ENCODE results near the gene KHDC4.
A peak's percentile ranks its signal among the peaks of the same experiment; 100 is the strongest.

The KHDC4 gene

GRCh38 chr1:155966750-155967149 lies 32.5 kb upstream of the KHDC4 start:
- H3K4me3 ChIP-seq (replicated peaks; ENCODE audit: low read depth, low read length) = no peak overlapping the region
- DNase-seq (ENCODE audit: extremely low read depth, insufficient read length) = no peak
- no peaks in the 10 kb centered on the region for H3K27me3 ChIP-seq (replicated peaks; ENCODE audit: control insufficient read depth, insufficient read depth, low read length)
- no peak for TF ChIP-seq CTCF (IDR thresholded peaks at IDR 0.05; ENCODE audit: insufficient read depth, low read length, poor library complexity, severe bottlenecking)
- peaks cover 62% of the 10 kb centered on the region for H3K36me3 ChIP-seq (ENCODE audit: control insufficient read depth, insufficient read depth, low read length)

- Histone ChIP-seq H3K27me3 (replicated peaks; ENCODE audit: control insufficient read depth, insufficient read depth, low read length) (no peaks in the 10 kb centered on the region), H3K4me3 (replicated peaks; ENCODE audit: low read depth, low read length) (no peak overlapping the region), H3K36me3 (ENCODE audit: control insufficient read depth, insufficient read depth, low read length) (peaks cover 66% of the 10 kb centered on the region)
- DNase-seq (ENCODE audit: extremely low read depth, insufficient read length) = no peak
- peak; percentile 14 for TF ChIP-seq CTCF (IDR thresholded peaks at IDR 0.05; ENCODE audit: insufficient read depth, low read length, poor library complexity, severe bottlenecking)
Observed at GRCh38 chr1:155966135-155966534, 31.9 kb upstream of the KHDC4 start.

- no peak for TF ChIP-seq CTCF (IDR thresholded peaks at IDR 0.05; ENCODE audit: insufficient read depth, low read length, poor library complexity, severe bottlenecking)
- peaks cover 59% of the 10 kb centered on the region for H3K36me3 ChIP-seq (ENCODE audit: control insufficient read depth, insufficient read depth, low read length)
- DNase-seq (ENCODE audit: extremely low read depth, insufficient read length) = no peak
- no peak overlapping the region for H3K4me3 ChIP-seq (replicated peaks; ENCODE audit: low read depth, low read length)
- no peaks in the 10 kb centered on the region for H3K27me3 ChIP-seq (replicated peaks; ENCODE audit: control insufficient read depth, insufficient read depth, low read length)
Observed at GRCh38 chr1:155964193-155964592, 30.0 kb upstream of the KHDC4 start.

- H3K36me3 ChIP-seq (ENCODE audit: control insufficient read depth, insufficient read depth, low read length) = peaks cover 52% of the 10 kb centered on the region
- H3K27me3 ChIP-seq (replicated peaks; ENCODE audit: control insufficient read depth, insufficient read depth, low read length) = no peaks in the 10 kb centered on the region
- DNase-seq (ENCODE audit: extremely low read depth, insufficient read length) = no peak
- no peak overlapping the region for H3K4me3 ChIP-seq (replicated peaks; ENCODE audit: low read depth, low read length)
- no peak for TF ChIP-seq CTCF (IDR thresholded peaks at IDR 0.05; ENCODE audit: insufficient read depth, low read length, poor library complexity, severe bottlenecking)
Observed at GRCh38 chr1:155962599-155963211, 28.5 kb upstream of the KHDC4 start.

- no peak for DNase-seq (ENCODE audit: extremely low read depth, insufficient read length)
- Histone ChIP-seq H3K27me3 (replicated peaks; ENCODE audit: control insufficient read depth, insufficient read depth, low read length) (no peaks in the 10 kb centered on the region), H3K36me3 (ENCODE audit: control insufficient read depth, insufficient read depth, low read length) (peaks cover 51% of the 10 kb centered on the region), H3K4me3 (replicated peaks; ENCODE audit: low read depth, low read length) (no peak overlapping the region)
- peak; percentile 56 for TF ChIP-seq CTCF (IDR thresholded peaks at IDR 0.05; ENCODE audit: insufficient read depth, low read length, poor library complexity, severe bottlenecking)
Observed at GRCh38 chr1:155961937-155962336, 27.7 kb upstream of the KHDC4 start.
